Measurements from ENCODE around the gene KATNA1. TPM values are rescaled to one million over a fixed set of nuclear protein-coding genes. Genes with fewer than 3 reads are reported as not detected.

Gene KATNA1
- total RNA-seq, 1 donor: 22.0 TPM

DNA sequence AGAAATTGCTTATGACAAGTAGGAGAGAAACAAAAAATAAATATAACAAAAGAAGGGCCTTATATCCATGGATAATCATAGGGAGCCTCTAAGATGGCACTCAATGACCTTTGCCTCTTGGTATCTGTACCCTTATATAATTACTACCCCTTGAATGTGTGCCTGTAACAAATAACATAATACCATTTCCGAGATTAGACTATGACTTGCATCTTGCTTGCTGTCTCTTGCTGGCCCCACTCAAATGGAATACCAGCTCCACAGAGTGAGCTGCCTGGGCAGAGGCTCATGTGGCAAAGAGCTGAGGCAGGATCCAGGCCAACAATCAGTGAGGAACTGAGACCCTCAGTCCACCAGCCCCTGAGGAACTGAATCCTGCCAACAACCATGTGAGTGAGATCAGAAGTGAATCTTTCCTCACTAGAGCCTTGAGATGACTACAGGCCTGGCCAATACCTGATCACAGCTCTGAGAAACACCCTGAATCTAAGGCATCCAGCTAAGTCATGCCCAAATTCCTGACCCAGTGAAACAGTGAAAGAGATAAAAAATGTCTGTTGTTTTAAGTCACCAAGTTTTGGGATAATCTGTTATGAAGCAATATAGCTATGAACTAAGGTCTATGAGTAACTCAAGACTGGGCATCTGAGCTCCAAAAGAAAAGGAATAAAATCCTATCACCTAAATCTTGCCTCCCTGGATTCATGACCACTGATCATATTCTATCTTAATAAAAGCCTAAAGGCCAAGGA, 5.5 kb downstream of the KATNA1 start:
- H3K9me3 ChIP-seq (ENCODE audit: low read depth, low read length): no peaks in the 10 kb centered on the region
- peaks cover 12% of the 10 kb centered on the region for H3K4me1 ChIP-seq (ENCODE audit: insufficient read depth, low read length)

DNA sequence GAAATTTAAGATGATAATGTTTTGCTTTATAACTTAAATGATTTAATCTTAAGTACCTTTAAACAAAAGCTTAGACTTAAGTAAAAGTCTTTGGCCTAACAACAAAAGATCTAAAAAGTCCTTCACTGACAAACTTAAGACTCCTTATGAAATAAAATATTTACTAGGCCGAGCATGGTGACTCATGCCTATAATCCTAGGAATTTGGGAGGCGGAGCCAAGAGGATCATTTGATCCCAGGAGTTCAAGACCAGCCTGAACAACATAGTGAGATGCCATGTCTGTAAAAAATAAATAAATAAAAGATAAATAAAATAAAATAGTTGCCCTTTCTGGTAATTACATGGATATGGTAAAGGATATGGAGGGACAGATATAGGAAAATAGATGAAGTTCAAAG, 12.4 kb downstream of the KATNA1 start:
- no peaks in the 10 kb centered on the region for H3K9me3 ChIP-seq (ENCODE audit: low read depth, low read length)
- H3K4me3 ChIP-seq (ENCODE audit: low read length): no peak overlapping the region
- H3K27me3 ChIP-seq (ENCODE audit: insufficient read depth, low read length): no peaks in the 10 kb centered on the region
- H3K4me1 ChIP-seq (ENCODE audit: insufficient read depth, low read length): no peaks in the 10 kb centered on the region

More for the DNA sequence above, 5.5 kb downstream of the KATNA1 start:
- Histone ChIP-seq H3K27me3 (ENCODE audit: insufficient read depth, low read length) (no peaks in the 10 kb centered on the region), H3K4me3 (ENCODE audit: low read length) (no peak overlapping the region)

DNA sequence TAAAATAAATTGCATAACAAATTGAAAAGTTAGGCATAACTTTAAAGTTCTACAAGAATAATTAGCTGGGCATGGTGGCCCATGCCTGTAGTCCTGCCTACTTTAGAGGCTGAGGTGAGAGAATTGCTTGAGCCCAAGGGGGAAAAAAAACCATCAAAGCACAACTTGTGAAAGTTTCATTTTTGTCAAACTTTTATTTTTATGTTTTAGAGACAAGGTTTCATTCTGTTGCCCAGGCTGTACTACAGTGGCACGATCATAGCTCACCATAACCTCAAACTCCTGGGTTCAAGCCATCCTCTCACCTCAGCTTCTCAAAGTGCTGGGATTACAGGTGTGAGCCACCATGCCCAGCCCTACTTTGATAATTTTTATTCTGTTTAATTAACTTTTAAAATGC, 14.2 kb downstream of the KATNA1 start:
- H3K9me3 ChIP-seq (ENCODE audit: low read depth, low read length): no peaks in the 10 kb centered on the region
- H3K4me1 ChIP-seq (ENCODE audit: insufficient read depth, low read length): peaks cover under 1% of the 10 kb centered on the region
- no peaks in the 10 kb centered on the region for H3K27me3 ChIP-seq (ENCODE audit: insufficient read depth, low read length)
- H3K4me3 ChIP-seq (ENCODE audit: low read length): no peak overlapping the region

DNA sequence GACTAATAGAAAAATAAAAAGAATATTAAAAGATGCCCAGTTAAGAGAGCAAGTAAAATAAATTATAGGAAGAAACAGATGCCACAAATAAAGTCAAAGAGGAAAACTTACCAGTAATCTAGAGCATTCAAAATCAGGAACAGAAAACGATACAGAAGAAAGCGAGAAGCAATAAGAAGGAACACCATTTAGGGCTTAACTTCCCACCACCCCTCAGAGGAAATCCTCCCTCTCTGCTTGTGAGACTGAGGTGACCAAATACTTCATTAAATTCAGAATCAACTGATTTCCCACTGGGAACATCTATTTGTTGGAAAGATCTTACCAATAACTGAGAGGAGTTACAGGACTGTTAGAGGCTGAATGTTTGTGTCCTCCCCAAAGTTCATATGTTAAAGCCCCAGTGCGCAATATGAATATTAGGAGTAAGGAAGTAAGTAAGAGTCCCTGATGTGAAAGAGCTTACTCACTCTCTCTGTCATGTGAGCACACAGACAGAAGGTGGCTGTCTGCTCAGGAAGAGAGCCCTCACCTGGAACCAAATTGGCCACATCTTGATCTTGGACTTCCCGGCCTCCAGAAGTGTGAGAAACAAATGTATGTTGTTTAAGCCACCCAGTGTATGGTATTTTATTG, 19.5 kb downstream of the KATNA1 start:
- no peaks in the 10 kb centered on the region for H3K27me3 ChIP-seq (ENCODE audit: insufficient read depth, low read length)
- no peaks in the 10 kb centered on the region for H3K9me3 ChIP-seq (ENCODE audit: low read depth, low read length)
- no peak overlapping the region for H3K4me3 ChIP-seq (ENCODE audit: low read length)
- H3K4me1 ChIP-seq (ENCODE audit: insufficient read depth, low read length): peaks cover 10% of the 10 kb centered on the region

DNA sequence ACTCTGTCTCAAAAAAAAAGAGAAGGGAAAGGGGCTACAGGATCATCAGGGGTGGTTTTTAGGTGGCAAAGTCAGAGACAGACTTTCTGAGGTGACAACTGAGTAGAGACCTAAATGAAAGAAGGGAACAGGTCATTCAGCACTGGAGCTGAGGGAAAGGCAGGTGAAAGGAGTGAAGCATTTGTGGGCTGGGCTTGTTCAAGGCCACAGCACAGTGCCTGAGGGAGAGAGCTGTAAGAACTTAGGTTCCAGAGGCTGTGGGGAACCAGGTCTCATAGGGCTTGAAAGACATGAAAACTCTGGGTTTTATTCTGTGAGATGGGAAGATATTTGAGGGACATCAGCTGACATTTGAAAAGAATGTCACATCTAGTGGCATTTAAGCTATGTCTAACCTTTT, 20.8 kb downstream of the KATNA1 start:
- Histone ChIP-seq H3K9me3 (ENCODE audit: low read depth, low read length) (no peaks in the 10 kb centered on the region), H3K4me3 (ENCODE audit: low read length) (no peak overlapping the region), H3K4me1 (ENCODE audit: insufficient read depth, low read length) (peaks cover 10% of the 10 kb centered on the region)

DNA sequence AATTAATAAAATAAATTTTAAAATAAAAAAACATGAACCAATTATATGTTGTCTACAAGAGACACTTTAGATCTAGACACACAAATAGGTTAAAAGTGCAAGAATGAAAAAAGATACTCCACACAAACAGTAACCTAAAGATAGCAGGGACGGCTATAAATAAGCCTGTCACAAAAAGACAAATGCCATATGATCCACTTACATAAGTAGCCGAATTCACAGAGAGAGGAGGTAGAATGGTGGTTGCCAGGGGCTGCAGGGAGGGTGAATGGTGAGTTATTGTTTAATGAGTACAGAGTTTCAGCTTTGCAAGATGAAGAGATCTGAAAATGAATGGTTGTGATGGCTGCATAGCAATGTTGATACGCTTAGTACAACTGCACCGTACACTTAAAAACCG, 32.7 kb downstream of the KATNA1 start:
- Histone ChIP-seq H3K9me3 (ENCODE audit: low read depth, low read length) (no peaks in the 10 kb centered on the region), H3K4me3 (ENCODE audit: low read length) (no peak overlapping the region), H3K27me3 (ENCODE audit: insufficient read depth, low read length) (no peaks in the 10 kb centered on the region), H3K4me1 (ENCODE audit: insufficient read depth, low read length) (no peaks in the 10 kb centered on the region)

More for the DNA sequence above, 20.8 kb downstream of the KATNA1 start:
- H3K27me3 ChIP-seq (ENCODE audit: insufficient read depth, low read length): no peaks in the 10 kb centered on the region

DNA sequence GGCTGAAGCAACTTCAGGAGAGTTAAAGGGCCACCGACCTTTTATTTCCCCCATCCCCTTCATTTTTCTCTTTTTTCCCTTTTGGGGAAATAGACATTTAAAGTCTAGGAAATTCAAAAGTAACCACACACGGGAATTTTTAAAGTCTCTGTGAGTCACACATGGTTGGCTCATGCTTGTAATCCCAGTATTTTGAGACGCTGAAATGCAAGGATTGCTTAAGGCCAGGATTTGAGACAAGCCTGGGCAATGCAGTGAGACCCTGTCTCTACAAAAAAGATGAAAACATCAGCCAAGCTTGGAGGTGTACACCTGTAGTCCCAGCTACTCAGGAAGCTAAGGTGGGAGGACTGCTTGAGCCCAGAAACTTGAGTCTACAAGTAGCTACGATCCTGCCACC, 34.2 kb downstream of the KATNA1 start:
- Histone ChIP-seq H3K27me3 (ENCODE audit: insufficient read depth, low read length) (no peaks in the 10 kb centered on the region), H3K9me3 (ENCODE audit: low read depth, low read length) (no peaks in the 10 kb centered on the region), H3K4me3 (ENCODE audit: low read length) (no peak overlapping the region), H3K4me1 (ENCODE audit: insufficient read depth, low read length) (no peaks in the 10 kb centered on the region)

DNA sequence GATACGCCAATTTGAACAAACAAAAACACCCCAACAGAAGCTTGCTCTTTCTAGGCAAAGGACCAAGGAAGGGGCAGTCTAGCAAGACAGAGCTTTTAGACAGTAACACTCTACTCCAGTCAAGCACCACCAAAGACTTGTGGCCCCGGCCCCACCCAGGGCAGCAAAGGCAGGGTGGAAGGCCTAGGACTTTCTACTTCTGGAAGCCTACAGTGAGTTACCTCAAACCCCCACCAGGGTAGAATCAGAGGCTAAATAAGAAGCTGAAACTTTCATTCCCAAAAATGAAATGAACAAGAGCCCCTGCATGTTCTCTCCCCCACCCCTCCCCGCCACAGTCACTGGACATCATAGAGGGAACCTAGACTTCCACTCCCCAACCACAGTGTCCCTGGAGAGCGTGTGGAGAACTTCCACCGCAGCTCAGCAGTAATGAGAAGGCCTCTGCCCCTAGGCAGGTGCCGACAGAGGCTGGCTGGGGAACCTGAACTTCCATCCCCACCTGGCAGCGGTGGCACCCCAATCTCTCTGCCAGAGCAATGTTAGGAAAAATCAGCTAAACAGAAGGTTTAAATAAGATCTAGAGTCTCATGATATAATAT, 40.0 kb downstream of the KATNA1 start:
- peaks cover 4% of the 10 kb centered on the region for H3K4me1 ChIP-seq (ENCODE audit: insufficient read depth, low read length)
- H3K9me3 ChIP-seq (ENCODE audit: low read depth, low read length): no peaks in the 10 kb centered on the region
- H3K4me3 ChIP-seq (ENCODE audit: low read length): no peak overlapping the region
- H3K27me3 ChIP-seq (ENCODE audit: insufficient read depth, low read length): no peaks in the 10 kb centered on the region

DNA sequence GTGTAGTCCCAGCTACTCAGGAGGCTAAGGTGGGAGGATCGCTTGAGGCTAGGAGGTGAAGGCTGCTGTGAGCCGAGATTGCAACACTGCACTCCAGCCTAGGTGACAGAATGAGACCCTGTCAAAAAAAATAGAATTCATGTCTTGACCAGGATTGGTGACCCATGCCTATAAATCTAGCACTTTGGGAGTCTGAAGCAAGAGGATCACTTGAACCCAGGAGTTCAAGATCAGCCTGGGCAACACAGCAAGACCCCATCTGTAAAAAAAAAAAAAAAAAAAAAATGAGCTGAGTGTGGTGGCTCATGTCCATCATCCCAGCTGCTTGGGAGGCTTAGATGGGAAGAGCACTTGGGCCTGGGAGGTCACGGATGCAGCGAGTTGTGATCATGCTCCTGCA, 48.0 kb downstream of the KATNA1 start:
- no peaks in the 10 kb centered on the region for H3K9me3 ChIP-seq (ENCODE audit: low read depth, low read length)
- H3K27me3 ChIP-seq (ENCODE audit: insufficient read depth, low read length): no peaks in the 10 kb centered on the region
- H3K4me1 ChIP-seq (ENCODE audit: insufficient read depth, low read length): no peaks in the 10 kb centered on the region
- no peak overlapping the region for H3K4me3 ChIP-seq (ENCODE audit: low read length)

DNA sequence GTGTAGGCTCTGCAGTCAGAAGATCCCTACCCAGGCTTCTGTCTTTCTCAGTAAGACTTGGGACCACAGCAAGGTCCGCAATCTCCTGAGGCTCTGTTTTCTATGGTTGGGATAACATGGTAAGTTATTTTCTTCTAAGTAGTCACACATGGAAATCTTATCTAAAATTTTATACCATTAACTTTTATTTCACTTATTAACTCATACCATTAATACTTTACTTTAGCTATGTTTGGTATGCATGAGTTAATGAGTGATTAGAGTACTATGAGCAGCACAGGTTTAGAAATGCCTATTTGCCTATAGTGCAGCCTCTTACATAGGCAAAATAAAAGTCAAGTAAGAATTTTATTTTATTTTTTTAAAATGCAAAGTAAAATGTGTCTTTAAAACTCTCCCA, 55.1 kb downstream of the KATNA1 start:
- Histone ChIP-seq H3K9me3 (ENCODE audit: low read depth, low read length) (no peaks in the 10 kb centered on the region), H3K4me1 (ENCODE audit: insufficient read depth, low read length) (no peaks in the 10 kb centered on the region)

DNA sequence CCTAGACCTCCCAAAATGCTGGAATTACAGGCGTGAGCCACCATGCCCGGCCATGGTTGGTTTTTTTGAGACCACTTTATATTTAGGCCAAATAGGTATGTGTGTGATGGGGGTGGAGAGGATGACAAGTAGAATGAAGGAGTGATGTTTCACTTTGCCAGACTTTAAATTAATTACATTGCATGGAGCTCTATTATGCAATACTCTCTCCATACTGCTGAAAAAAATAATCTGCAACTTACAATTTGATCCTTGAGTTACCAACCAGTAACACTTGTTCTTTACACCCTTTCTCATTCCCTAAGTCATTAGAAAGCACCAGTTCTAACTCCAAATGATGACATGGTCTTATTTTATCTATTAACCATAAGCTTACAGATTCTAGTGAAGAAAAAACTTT, 55.5 kb downstream of the KATNA1 start:
- Histone ChIP-seq H3K4me1 (ENCODE audit: insufficient read depth, low read length) (no peaks in the 10 kb centered on the region), H3K4me3 (ENCODE audit: low read length) (no peak overlapping the region), H3K27me3 (ENCODE audit: insufficient read depth, low read length) (no peaks in the 10 kb centered on the region), H3K9me3 (ENCODE audit: low read depth, low read length) (no peaks in the 10 kb centered on the region)

More for the DNA sequence above, 55.1 kb downstream of the KATNA1 start:
- Histone ChIP-seq H3K27me3 (ENCODE audit: insufficient read depth, low read length) (no peaks in the 10 kb centered on the region), H3K4me3 (ENCODE audit: low read length) (no peak overlapping the region)

DNA sequence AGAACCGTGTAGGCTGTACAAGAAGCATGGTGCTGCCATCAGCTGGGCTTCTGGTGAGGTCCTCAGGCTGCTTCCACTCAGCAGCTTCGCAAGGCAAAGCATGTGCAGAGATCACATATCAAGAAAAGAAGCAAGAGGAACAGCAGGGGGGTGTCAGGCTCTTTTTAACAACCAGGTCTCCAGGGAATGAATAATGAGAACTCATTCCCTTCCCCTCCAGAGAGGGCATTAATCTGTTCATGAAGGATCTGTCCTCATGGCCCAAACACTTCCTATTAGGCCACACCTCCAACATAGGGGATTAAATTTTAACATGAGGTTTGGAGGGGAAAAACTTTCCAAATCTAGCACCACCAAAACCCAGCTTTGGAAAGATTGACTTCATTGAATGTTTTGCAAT, 62.4 kb downstream of the KATNA1 start:
- no peaks in the 10 kb centered on the region for H3K27me3 ChIP-seq (ENCODE audit: insufficient read depth, low read length)
- no peak overlapping the region for H3K4me3 ChIP-seq (ENCODE audit: low read length)
- H3K4me1 ChIP-seq (ENCODE audit: insufficient read depth, low read length): no peaks in the 10 kb centered on the region
- H3K9me3 ChIP-seq (ENCODE audit: low read depth, low read length): no peaks in the 10 kb centered on the region

DNA sequence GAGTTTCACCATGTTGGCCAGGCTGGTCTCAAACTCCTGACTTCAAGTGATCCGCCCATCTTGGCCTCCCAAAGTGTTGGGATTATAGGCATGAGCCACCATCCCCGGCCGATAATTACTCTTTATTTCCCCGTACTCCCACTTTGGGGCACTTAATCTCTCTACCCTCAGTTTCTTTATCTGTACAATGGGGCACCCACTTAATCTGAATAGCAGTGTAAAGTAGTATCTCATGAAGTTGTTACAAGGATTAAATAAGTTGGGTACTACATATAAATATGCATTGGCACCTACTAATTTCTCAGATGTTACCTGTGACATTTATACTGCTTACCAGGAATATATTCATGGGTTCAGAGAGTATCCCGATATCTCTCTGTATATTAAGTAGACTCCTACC, 67.2 kb downstream of the KATNA1 start:
- Histone ChIP-seq H3K4me3 (ENCODE audit: low read length) (no peak overlapping the region), H3K27me3 (ENCODE audit: insufficient read depth, low read length) (no peaks in the 10 kb centered on the region)

DNA sequence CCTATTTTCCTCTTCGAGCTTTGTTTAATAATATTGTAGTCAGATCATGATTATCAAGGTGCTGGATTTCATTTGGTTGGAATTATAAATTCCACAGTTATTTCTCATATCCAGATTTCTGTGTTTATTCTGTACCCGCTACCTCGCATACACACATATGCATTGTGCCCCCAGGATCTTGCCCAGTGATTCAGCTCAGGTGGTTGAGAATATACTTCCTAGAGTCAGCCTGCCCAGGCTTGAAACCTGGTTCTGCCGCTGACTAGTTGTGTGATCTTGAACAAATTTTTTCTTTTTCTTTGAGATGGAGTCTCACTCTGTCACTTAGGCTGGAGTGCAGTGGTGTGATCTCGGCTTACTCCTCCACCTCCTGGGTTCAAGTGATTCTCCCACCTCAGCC, 67.6 kb downstream of the KATNA1 start:
- H3K4me1 ChIP-seq (ENCODE audit: insufficient read depth, low read length): no peaks in the 10 kb centered on the region

More for the DNA sequence above, 67.2 kb downstream of the KATNA1 start:
- H3K4me1 ChIP-seq (ENCODE audit: insufficient read depth, low read length): no peaks in the 10 kb centered on the region
- no peaks in the 10 kb centered on the region for H3K9me3 ChIP-seq (ENCODE audit: low read depth, low read length)

DNA sequence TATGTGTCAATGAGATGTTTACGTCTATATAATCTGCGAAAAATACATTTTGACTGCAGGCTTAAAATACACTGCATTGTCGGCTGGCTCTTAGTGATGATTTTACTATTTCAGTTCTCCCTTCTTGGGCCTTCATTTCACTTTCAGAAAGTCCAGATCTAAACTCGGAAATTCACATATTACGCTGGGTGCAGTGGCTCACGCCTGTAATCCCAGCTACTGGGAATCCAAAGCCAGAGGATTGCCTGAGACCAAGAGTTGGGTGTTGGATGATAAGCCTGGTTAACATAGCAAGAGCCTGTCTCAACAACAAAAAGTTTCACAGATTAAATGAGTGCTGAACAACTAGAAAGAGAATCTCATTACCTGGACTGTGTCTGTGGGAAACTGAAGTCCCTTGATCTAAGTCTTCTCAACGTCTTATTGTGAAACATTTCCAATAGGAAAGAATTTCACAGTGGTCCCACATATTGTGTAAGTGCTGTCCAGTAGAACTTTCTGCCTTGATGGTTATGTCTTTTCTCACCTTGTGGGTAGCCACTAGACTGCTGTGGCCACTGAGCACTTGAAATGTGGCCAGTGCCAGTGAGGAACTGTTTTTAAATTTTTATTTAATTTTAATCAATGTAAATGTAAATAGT, 80.4 kb downstream of the KATNA1 start:
- H3K4me3 ChIP-seq (ENCODE audit: low read length): no peak overlapping the region
- H3K4me1 ChIP-seq (ENCODE audit: insufficient read depth, low read length): peaks cover 25% of the 10 kb centered on the region
- H3K9me3 ChIP-seq (ENCODE audit: low read depth, low read length): no peaks in the 10 kb centered on the region
- H3K27me3 ChIP-seq (ENCODE audit: insufficient read depth, low read length): no peaks in the 10 kb centered on the region

More for the DNA sequence above, 67.6 kb downstream of the KATNA1 start:
- no peak overlapping the region for H3K4me3 ChIP-seq (ENCODE audit: low read length)
- no peaks in the 10 kb centered on the region for H3K27me3 ChIP-seq (ENCODE audit: insufficient read depth, low read length)
- H3K9me3 ChIP-seq (ENCODE audit: low read depth, low read length): no peaks in the 10 kb centered on the region

All from mononuclear cell (primary cell).